BE2C (cell line): Measurements from ENCODE around the gene EIF4B.
"Not testable (repeated sequence)": the region's sequence is repeated elsewhere in the genome, so short reads cannot be mapped to it uniquely, and the experiment has no call there.

Experiments used
- DNase-seq: peaks from one replicate; pipeline ENCODE4 v3.0.0-alpha.2; 2020
- H3K27me3 ChIP-seq: fragments of 250-450 bp; sonication (Bioruptor Pico); 2 replicates; pipeline ENCODE4 v1.5.1; 2020; ENCODE audit warnings: mild to moderate bottlenecking
- H3K36me3 ChIP-seq: fragments of 250-450 bp; sonication (Bioruptor Pico); 2 replicates; pipeline ENCODE4 v1.5.1; 2020; ENCODE audit warnings: mild to moderate bottlenecking
- H3K4me1 ChIP-seq: fragments of 250-450 bp; sonication (Bioruptor Pico); 2 replicates; pipeline ENCODE4 v1.5.1; 2020
- H3K4me3 ChIP-seq: 2 replicates; pipeline ENCODE4 v1.5.1; 2011; ENCODE audit warnings: low read depth, low read length
- H3K9me3 ChIP-seq: fragments of 250-450 bp; sonication (Bioruptor Pico); 2 replicates; pipeline ENCODE4 v1.5.1; 2020
- CTCF ChIP-seq: IDR thresholded peaks from 2 replicates; pipeline ENCODE4 v1.5.1; 2012; ENCODE audit warnings: mild to moderate bottlenecking, low read depth, low read length

The EIF4B gene

GRCh38 chr12:53006810-53007309, 604 bp downstream of the EIF4B start:
- Histone ChIP-seq H3K4me3 (peak overlapping the region; percentile 100), H3K36me3 (peaks cover 41% of the 10 kb centered on the region), H3K4me1 (no peaks in the 10 kb centered on the region; the same call in 1 of the 2 replicates), H3K9me3 (no peaks in the 10 kb centered on the region), H3K27me3 (no peaks in the 10 kb centered on the region)
- no peak for TF ChIP-seq CTCF
- peak; percentile 91 for DNase-seq

GRCh38 chr12:53007343-53007742, 1.1 kb downstream of the EIF4B start:
- DNase-seq: no peak
- Histone ChIP-seq H3K9me3 (no peaks in the 10 kb centered on the region), H3K4me3 (peak overlapping the region; percentile 100), H3K27me3 (no peaks in the 10 kb centered on the region), H3K4me1 (no peaks in the 10 kb centered on the region; the same call in 1 of the 2 replicates), H3K36me3 (peaks cover 44% of the 10 kb centered on the region)
- no peak for TF ChIP-seq CTCF

GRCh38 chr12:53008760-53009159, 2.5 kb downstream of the EIF4B start:
- Histone ChIP-seq H3K4me3 (peak overlapping the region; percentile 12; the same call in 1 of the 2 replicates), H3K36me3 (peaks cover 54% of the 10 kb centered on the region)
- not testable (repeated sequence) for H3K4me1 ChIP-seq, H3K27me3 ChIP-seq, DNase-seq, H3K9me3 ChIP-seq

GRCh38 chr12:53010955-53011354, 4.7 kb downstream of the EIF4B start:
- no peak for DNase-seq
- Histone ChIP-seq H3K27me3 (no peaks in the 10 kb centered on the region), H3K4me3 (no peak overlapping the region), H3K36me3 (peaks cover 71% of the 10 kb centered on the region), H3K9me3 (no peaks in the 10 kb centered on the region), H3K4me1 (no peaks in the 10 kb centered on the region; the same call in 1 of the 2 replicates)
- TF ChIP-seq CTCF: no peak

GRCh38 chr12:53011889-53012288, 5.6 kb downstream of the EIF4B start:
- Histone ChIP-seq H3K27me3 (no peaks in the 10 kb centered on the region), H3K4me1 (no peaks in the 10 kb centered on the region; the same call in 1 of the 2 replicates), H3K4me3 (no peak overlapping the region), H3K9me3 (no peaks in the 10 kb centered on the region), H3K36me3 (peaks cover 80% of the 10 kb centered on the region)
- no peak for DNase-seq
- no peak for TF ChIP-seq CTCF

- Histone ChIP-seq H3K27me3 (no peaks in the 10 kb centered on the region), H3K9me3 (no peaks in the 10 kb centered on the region), H3K4me1 (no peaks in the 10 kb centered on the region; the same call in 1 of the 2 replicates), H3K36me3 (peaks cover 85% of the 10 kb centered on the region), H3K4me3 (no peak overlapping the region)
- no peak for TF ChIP-seq CTCF
- DNase-seq: no peak
Observed at GRCh38 chr12:53012928-53013327, 6.7 kb downstream of the EIF4B start.
